HG03159 (cell line): Measurements from ENCODE around the gene SHLD1.
"Not testable (repeated sequence)": the region's sequence is repeated elsewhere in the genome, so short reads cannot be mapped to it uniquely, and the experiment has no call there.

Experiments
- ATAC-seq: cut with Tn5 transposase; IDR thresholded peaks from one replicate; pipeline ENCODE4 v1.9.1; 2021; ENCODE audit warnings: mild to moderate bottlenecking, moderate library complexity; ENCODE audit not compliant: unreplicated experiment

The SHLD1 gene

GRCh38 chr20:5735845-5736510 lies 14.2 kb upstream of the SHLD1 start:
- ATAC-seq: no peak

- no peak for ATAC-seq
Observed at GRCh38 chr20:5737619-5737953, 12.6 kb upstream of the SHLD1 start.

GRCh38 chr20:5737966-5738365 lies 12.2 kb upstream of the SHLD1 start:
- ATAC-seq: no peak

GRCh38 chr20:5740643-5741042 lies 9.6 kb upstream of the SHLD1 start:
- ATAC-seq: not testable (repeated sequence)

- no peak for ATAC-seq
Observed at GRCh38 chr20:5741089-5741488, 9.1 kb upstream of the SHLD1 start.

- no peak for ATAC-seq
Observed at GRCh38 chr20:5742041-5742440, 8.2 kb upstream of the SHLD1 start.

GRCh38 chr20:5745416-5746030 lies 4.7 kb upstream of the SHLD1 start:
- ATAC-seq: no peak

- no peak for ATAC-seq
Observed at GRCh38 chr20:5746064-5746463, 4.1 kb upstream of the SHLD1 start.

GRCh38 chr20:5748246-5748645 lies 2.0 kb upstream of the SHLD1 start:
- no peak for ATAC-seq

- not testable (repeated sequence) for ATAC-seq
Observed at GRCh38 chr20:5749512-5749951, 669 bp upstream of the SHLD1 start.

GRCh38 chr20:5751856-5752255 lies 1.7 kb downstream of the SHLD1 start:
- no peak for ATAC-seq

GRCh38 chr20:5753814-5754213 lies 3.6 kb downstream of the SHLD1 start:
- no peak for ATAC-seq

- no peak for ATAC-seq
Observed at GRCh38 chr20:5757949-5758348, 7.7 kb downstream of the SHLD1 start.

GRCh38 chr20:5766085-5766764 lies 16.0 kb downstream of the SHLD1 start:
- no peak for ATAC-seq

GRCh38 chr20:5767493-5768098 lies 17.4 kb downstream of the SHLD1 start:
- no peak for ATAC-seq

- ATAC-seq: no peak
Observed at GRCh38 chr20:5770231-5770986, 20.2 kb downstream of the SHLD1 start.

GRCh38 chr20:5770987-5771318 lies 20.8 kb downstream of the SHLD1 start:
- ATAC-seq: no peak

GRCh38 chr20:5772704-5773103 lies 22.5 kb downstream of the SHLD1 start:
- ATAC-seq: no peak

GRCh38 chr20:5773589-5773988 lies 23.4 kb downstream of the SHLD1 start:
- ATAC-seq: no peak

- no peak for ATAC-seq
Observed at GRCh38 chr20:5776077-5776476, 25.9 kb downstream of the SHLD1 start.
